Neural cell (in vitro differentiated cells): ENCODE data around the gene HOXD8. TPM values are rescaled to one million over a fixed set of nuclear protein-coding genes. Genes with fewer than 3 reads are reported as not detected.

Source experiments
- H2AFZ ChIP-seq: fragments of 200-600, 300-800 bp; sonication (generic), shearing (Covaris generic); 2 replicates; pipeline ENCODE4 v1.6.0; 2014; ENCODE audit warnings: low read depth, mild to moderate bottlenecking, antibody characterized with exemption, low read length, moderate library complexity
- H3F3A ChIP-seq: fragments of 200-600 bp; shearing (Covaris generic); 2 replicates; pipeline ENCODE4 v1.6.1; 2016; ENCODE audit warnings: mild to moderate bottlenecking, moderate library complexity, mixed read lengths, antibody characterized with exemption, low read length; ENCODE audit not compliant: insufficient read depth, poor library complexity, severe bottlenecking
- H3K27ac ChIP-seq: fragments of 200-600, 300-800 bp; sonication (generic), shearing (Covaris generic); 2 replicates; pipeline ENCODE4 v1.5.1; 2014; ENCODE audit warnings: mild to moderate bottlenecking, low read length, moderate library complexity
- H3K27me3 ChIP-seq: fragments of 300-800, 200-600 bp; sonication (generic), shearing (Covaris generic); 2 replicates; pipeline ENCODE4 v1.6.0; 2014; ENCODE audit warnings: mild to moderate bottlenecking, low read depth, low read length, moderate library complexity; ENCODE audit not compliant: insufficient read depth
- H3K36me3 ChIP-seq: fragments of 300-800, 200-600 bp; sonication (generic), shearing (Covaris generic); 2 replicates; pipeline ENCODE4 v1.5.1; 2014; ENCODE audit warnings: mild to moderate bottlenecking, antibody characterized with exemption, low read length, moderate library complexity; ENCODE audit not compliant: insufficient read depth
- H3K4me2 ChIP-seq: fragments of 300-800, 200-600 bp; sonication (generic), shearing (Covaris generic); 2 replicates; pipeline ENCODE4 v1.6.0; 2014; ENCODE audit warnings: mild to moderate bottlenecking, low read length
- H3K4me3 ChIP-seq: fragments of 300-800, 200-600 bp; sonication (generic), shearing (Covaris generic); 2 replicates; pipeline ENCODE4 v1.5.1; 2014; ENCODE audit warnings: mild to moderate bottlenecking, low read length, moderate library complexity
- H3K79me2 ChIP-seq: fragments of 200-600 bp; shearing (Covaris generic); replicated peaks from 2 replicates; pipeline ENCODE4 v1.6.0; 2014; ENCODE audit warnings: mild to moderate bottlenecking, low read length, moderate library complexity; ENCODE audit not compliant: insufficient read depth
- H3K9ac ChIP-seq: fragments of 300-800, 200-600 bp; sonication (generic), shearing (Covaris generic); 2 replicates; pipeline ENCODE4 v1.6.1; 2016; ENCODE audit warnings: mild to moderate bottlenecking, low read length, mixed read lengths
- H3K9me2 ChIP-seq: fragments of 200-600 bp; shearing (Covaris generic); 2 replicates; pipeline ENCODE4 v1.6.1; 2016; ENCODE audit warnings: mild to moderate bottlenecking, low read length, mixed read lengths; ENCODE audit not compliant: insufficient read depth
- H3K9me3 ChIP-seq: fragments of 200-600, 300-800 bp; sonication (generic), shearing (Covaris generic); 2 replicates; pipeline ENCODE4 v1.6.1; 2016; ENCODE audit warnings: mild to moderate bottlenecking, mixed run types, low read length, moderate library complexity, mixed read lengths
- H4K20me1 ChIP-seq: fragments of 200-600 bp; shearing (Covaris generic); 2 replicates; pipeline ENCODE4 v1.6.1; 2016; ENCODE audit warnings: mild to moderate bottlenecking, mixed run types; ENCODE audit not compliant: insufficient read depth
- CTCF ChIP-seq: fragments of 450-650 bp; IDR thresholded peaks from 2 replicates; pipeline ENCODE4 v1.5.1; 2014; ENCODE audit warnings: antibody characterized with exemption, mild to moderate bottlenecking, moderate library complexity; ENCODE audit not compliant: poor library complexity, severe bottlenecking
- EP300 ChIP-seq: fragments of 450-650 bp; conservative IDR thresholded peaks from 2 replicates; pipeline ENCODE4 v1.6.1; 2014; ENCODE audit warnings: antibody characterized with exemption, mild to moderate bottlenecking, moderate library complexity; ENCODE audit not compliant: poor library complexity, severe bottlenecking
- EZH2 ChIP-seq: fragments of 200-600, 300-800 bp; shearing (Covaris generic), sonication (generic); IDR thresholded peaks from 2 replicates; pipeline ENCODE4 v1.6.1; 2014; ENCODE audit warnings: antibody characterized with exemption, low read length, borderline replicate concordance, mild to moderate bottlenecking; ENCODE audit not compliant: insufficient read depth, poor library complexity, severe bottlenecking
- MXI1 ChIP-seq: fragments of 450-650 bp; conservative IDR thresholded peaks from 2 replicates; pipeline ENCODE4 v1.6.1; 2014; ENCODE audit warnings: antibody characterized with exemption, mild to moderate bottlenecking; ENCODE audit not compliant: poor library complexity, severe bottlenecking
- POLR2AphosphoS5 ChIP-seq: IDR thresholded peaks from 2 replicates; pipeline ENCODE4 v1.6.1; 2012
- RAD21 ChIP-seq: fragments of 450-650 bp; conservative IDR thresholded peaks from 2 replicates; pipeline ENCODE4 v1.6.1; 2014; ENCODE audit warnings: antibody characterized with exemption, mild to moderate bottlenecking, moderate library complexity
- REST ChIP-seq: IDR thresholded peaks from 2 replicates; pipeline ENCODE4 v1.6.1; 2012; ENCODE audit warnings: borderline replicate concordance
- SMC3 ChIP-seq: fragments of 450-650 bp; conservative IDR thresholded peaks from 2 replicates; pipeline ENCODE4 v1.6.1; 2014; ENCODE audit warnings: antibody characterized with exemption, mild to moderate bottlenecking, moderate library complexity; ENCODE audit not compliant: poor library complexity
- TAF1 ChIP-seq: IDR thresholded peaks from 2 replicates; pipeline ENCODE4 v1.6.1; 2012; ENCODE audit warnings: low read depth
- polyA plus RNA-seq: library from polyadenylated mRNA; depleted of rRNA; stranded (reverse); fragments of >200 nt; gene quantifications from 2 replicates; pipeline ENCODE4 v1.2.3, GENCODE V29; 2014

Gene HOXD8
- polyA plus RNA-seq, 1 donor from 2014 or later, result not detected

- TF ChIP-seq TAF1 (no peak), POLR2AphosphoS5 (no peak), CTCF (no peak), EZH2 (no peak), EP300 (no peak), REST (no peak), RAD21 (no peak), MXI1 (no peak)
- Histone ChIP-seq H3K9ac (no peak overlapping the region), H3K9me2 (no peaks in the 10 kb centered on the region), H4K20me1 (no peaks in the 10 kb centered on the region), H3K4me3 (peak overlapping the region; percentile 67), H2AFZ (no peak overlapping the region), H3K79me2 (no peaks in the 10 kb centered on the region), H3F3A (no peaks in the 10 kb centered on the region), H3K36me3 (no peaks in the 10 kb centered on the region), H3K27ac (no peak overlapping the region), H3K9me3 (no peaks in the 10 kb centered on the region), H3K4me2 (no peak overlapping the region), H3K27me3 (peaks cover 100% of the 10 kb centered on the region)
These were observed 49.3 kb downstream of the HOXD8 start for GRCh38 chr2:176178757-176179295.

GRCh38 chr2:176181551-176181950 lies 52.0 kb downstream of the HOXD8 start:
- H3F3A ChIP-seq, result no peaks in the 10 kb centered on the region
- TF ChIP-seq MXI1, result no peak
- no peak for TF ChIP-seq EZH2
- TF ChIP-seq RAD21, result no peak
- no peak for TF ChIP-seq SMC3
- no peak for TF ChIP-seq POLR2AphosphoS5
- no peak for TF ChIP-seq REST
- no peak for TF ChIP-seq EP300
- no peak for TF ChIP-seq TAF1
- no peak for TF ChIP-seq CTCF
- no peaks in the 10 kb centered on the region for H3K79me2 ChIP-seq
- H3K36me3 ChIP-seq, result no peaks in the 10 kb centered on the region
- no peak overlapping the region for H3K27ac ChIP-seq
- peaks cover 100% of the 10 kb centered on the region for H3K27me3 ChIP-seq
- H3K4me3 ChIP-seq, result no peak overlapping the region
- H2AFZ ChIP-seq, result no peak overlapping the region
- H3K4me2 ChIP-seq, result no peak overlapping the region
- no peaks in the 10 kb centered on the region for H3K9me2 ChIP-seq
- no peaks in the 10 kb centered on the region for H3K9me3 ChIP-seq
- no peaks in the 10 kb centered on the region for H4K20me1 ChIP-seq
- no peak overlapping the region for H3K9ac ChIP-seq
